Adipose tissue (tissue), 3 donors: ENCODE measurements around the gene TMCO4. TPM values are rescaled to one million over a fixed set of nuclear protein-coding genes. Genes with fewer than 3 reads are reported as not detected.
"Not testable (repeated sequence)": the region's sequence is repeated elsewhere in the genome, so short reads cannot be mapped to it uniquely, and the experiment has no call there.

Source experiments
- H3K27ac ChIP-seq: one replicate; pipeline ENCODE4 v1.5.1; 2013; ENCODE audit warnings: low read depth, low read length
- WGBS, 3 donors: extraction: QIAGEN DNeasy Blood & Tissue Kit; methylation state at CpG; one replicate each; pipeline ENCODE4 v1.1.7; 2013; 5-methylcytosine and 5-hydroxymethylcytosine counted together
- polyA plus RNA-seq, 3 donors: library from polyadenylated mRNA; stranded (reverse); fragments of 200-250 nt; gene quantifications; one replicate each; pipeline ENCODE4 v1.2.3, GENCODE V29; 2013
- donor health status: healthy with polysubstance abuse.
- donor health status: Bipolar disorder and iron deficiency.
- donor health status: healthy.

TMCO4 gene
- 10 to 100 TPM; 17.0 to 23.2 (median 19.0) TPM for polyA plus RNA-seq

DNA sequence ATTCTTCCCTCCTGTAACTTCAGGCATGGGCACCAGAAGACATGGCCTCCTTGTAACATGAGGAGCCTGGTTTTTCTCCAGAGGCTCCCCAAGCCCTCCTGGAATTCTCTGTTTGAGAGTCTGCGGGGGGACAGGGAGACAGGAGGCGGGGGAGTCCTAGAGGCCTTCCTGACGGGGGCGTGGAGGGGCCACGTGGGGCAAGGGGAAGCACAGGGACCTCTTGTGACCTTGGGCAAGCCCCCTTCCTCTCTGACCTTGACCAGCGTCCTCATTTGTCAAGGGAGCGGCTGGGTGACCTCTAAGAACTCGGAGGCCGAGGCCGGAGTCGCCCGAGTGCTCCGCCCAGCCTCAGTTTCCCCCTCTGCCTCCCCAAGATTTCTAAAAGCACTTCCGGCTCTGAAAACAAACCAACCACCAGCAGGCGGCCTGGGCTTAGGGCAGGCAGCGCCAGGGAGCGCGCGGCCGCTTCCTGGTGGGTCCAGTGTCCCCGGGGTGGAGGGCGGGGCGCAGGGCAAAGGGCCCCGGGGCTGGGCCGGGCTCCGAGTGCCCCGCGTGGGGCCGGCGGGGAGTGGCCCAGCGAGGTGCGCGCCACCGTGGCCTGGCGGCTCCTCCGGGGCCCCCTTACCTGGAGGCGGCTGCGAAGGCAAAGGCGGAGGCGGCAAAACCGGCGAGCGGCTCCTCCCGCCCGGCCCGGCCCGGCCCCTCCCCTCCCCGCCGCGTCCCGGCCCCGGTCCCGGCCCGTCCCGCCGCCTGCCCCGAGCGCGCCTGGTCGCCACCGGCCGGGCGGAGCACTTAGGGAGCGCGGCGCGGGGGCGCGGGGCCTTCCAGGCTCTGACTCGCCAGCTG is at the start of gene TMCO4:
TSS of gene TMCO4 (minus strand) at position 687 of the 846 bp plus-strand sequence. CDS start 19,158 bp downstream, outside the sequence.
- WGBS, 3 donors: 1 to 2% (median 2%) methylated on average over 37 to 70 of the region's 70 CpGs
- no peak within 1 kb of the TSS for H3K27ac ChIP-seq

DNA sequence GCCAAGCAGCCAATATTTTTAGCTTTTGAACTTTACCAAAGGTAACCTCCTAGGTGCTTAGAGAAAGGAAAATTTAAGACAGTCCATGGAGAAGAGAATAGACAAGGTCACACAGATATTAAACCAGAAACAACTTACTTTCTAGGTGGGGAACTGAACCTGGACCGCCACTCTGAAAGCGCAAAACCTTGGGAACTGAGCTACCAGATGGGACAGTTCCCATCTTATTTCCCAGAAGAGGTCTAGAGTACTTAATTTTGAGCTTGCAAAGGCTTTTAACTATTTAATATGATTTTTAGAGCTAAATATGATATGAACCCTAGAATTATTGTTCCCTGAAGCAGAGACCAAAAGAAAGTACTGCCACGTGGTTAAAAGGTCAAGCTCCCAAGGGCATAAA is 49.6 kb upstream of the TMCO4 start:
- H3K27ac ChIP-seq: not testable (repeated sequence)
- WGBS, 3 donors: 50 to 84% (median 70%) methylated on average over 3 of the region's 3 CpGs

DNA sequence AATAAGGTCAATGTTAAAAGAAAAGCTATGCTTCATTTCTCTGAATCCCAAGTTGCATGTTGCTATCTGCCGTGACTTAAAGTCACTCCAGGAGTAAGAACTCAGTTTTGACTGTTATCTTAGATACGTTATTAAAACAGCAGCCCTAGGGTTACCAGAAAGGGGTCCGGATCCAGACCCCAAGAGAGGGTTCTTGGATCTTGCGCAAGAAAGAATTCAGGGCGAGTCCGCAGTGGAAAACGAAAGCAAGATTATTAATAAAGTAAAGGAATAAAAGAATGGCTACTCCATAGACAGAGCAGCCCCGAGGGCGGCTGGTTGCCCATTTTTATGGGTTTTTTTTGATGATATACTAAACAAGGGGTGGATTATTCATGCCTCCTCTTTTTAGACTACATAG is 47.6 kb upstream of the TMCO4 start:
- not testable (repeated sequence) for H3K27ac ChIP-seq
- WGBS, 3 donors: 71 to 90% (median 77%) methylated on average over 9 of the region's 9 CpGs

DNA sequence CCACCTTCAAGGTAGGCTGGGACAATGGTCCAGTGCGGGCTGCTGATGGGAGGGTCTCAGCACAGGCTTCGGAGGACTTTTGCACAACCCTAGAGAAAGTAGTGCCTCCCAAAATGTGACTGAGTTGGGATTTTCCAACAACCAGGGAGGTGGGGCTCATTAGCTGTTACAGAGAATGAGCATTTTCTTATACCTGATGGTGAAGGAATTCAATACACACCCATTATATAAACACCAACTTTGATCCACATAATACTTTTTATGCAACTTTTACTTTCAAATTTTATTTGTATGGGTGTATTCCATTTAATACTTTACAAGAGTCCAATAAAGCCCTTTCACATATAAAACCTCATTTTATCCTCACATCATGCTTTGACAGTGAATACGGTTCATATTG is 46.6 kb upstream of the TMCO4 start:
- WGBS, 3 donors: 94 to 97% (median 95%) methylated on average over 3 of the region's 3 CpGs

DNA sequence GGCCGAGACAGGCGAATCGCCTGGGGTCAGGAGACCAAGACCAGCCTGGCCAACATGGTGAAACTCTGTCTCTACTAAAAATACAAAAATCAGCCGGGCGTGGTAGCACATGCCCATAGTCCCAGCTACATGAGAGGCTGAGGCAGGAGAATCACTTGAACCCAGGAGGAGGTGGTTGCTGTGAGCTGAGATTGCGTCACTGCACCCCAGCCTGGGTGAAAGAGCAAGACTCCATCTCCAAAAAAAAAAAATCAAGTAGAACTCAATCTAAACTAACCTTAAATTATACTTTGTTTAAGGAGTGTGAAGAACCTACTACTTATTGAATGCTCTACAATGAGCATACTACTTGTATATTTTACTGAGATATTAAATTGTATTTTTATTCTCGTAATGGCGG is 45.8 kb upstream of the TMCO4 start:
- H3K27ac ChIP-seq: no peak overlapping the region
- 85 to 94% (median 90%) methylated on average over 8 of the region's 8 CpGs for WGBS, 3 donors

More for the DNA sequence above, 46.6 kb upstream of the TMCO4 start:
- H3K27ac ChIP-seq: no peak overlapping the region

DNA sequence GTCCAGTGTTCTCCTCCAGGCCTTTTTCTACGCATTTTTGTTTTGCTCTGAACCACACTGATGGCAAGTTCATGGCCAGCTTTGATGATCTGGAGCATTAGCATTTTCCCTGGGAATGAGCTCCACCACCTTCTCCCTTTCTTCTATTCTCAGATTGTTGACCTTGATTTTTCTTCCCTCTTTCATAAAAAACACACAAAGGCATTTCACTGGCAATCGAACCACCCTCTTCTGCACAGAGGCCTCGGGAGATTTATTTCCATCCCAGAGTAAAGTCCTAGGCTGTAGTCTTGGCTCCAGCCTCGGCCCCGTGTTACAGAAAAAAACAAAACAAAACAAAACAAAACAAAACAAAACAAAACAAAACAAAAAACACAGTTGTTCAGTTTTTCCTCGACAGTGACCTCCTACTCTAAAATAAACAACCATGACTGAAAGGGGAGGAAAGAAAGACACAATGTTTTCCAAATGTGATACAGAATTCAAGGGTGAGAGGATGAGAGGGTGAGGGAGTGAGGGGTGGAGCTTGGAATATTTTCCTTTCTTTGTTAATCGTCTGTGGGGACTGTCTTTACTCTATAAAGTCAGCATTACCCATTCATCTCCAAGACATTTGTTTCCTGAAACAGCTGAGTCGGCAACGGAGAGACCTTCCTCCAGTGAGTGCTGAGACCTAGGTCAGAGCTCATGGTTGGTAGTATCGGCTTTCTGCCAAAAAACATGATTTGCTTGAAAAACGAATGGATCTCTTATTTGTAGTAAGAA is 45.2 kb upstream of the TMCO4 start:
- whole genome bisulfite sequencing, 3 donors: 24 to 34% (median 25%) methylated on average over 11 of the region's 11 CpGs
- H3K27ac ChIP-seq: no peak overlapping the region

DNA sequence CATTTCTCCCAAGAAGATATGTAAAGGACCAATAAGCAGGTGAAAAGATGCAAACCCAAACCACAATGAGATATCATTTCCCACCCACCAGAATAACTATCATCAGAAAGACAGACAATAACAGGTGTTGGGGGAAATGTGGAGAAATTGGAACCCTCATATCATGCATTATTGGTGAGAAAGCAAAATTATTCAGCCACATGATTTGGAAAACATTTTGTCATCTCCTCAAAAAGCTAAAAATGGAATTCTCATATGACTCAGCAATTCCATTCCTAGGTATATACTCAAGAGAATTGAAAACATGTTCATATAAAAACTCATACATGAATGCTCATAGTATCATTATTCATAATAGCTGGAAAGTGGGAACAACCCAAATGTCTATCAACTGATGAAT is 40.5 kb upstream of the TMCO4 start:
- H3K27ac ChIP-seq: no peak overlapping the region

DNA sequence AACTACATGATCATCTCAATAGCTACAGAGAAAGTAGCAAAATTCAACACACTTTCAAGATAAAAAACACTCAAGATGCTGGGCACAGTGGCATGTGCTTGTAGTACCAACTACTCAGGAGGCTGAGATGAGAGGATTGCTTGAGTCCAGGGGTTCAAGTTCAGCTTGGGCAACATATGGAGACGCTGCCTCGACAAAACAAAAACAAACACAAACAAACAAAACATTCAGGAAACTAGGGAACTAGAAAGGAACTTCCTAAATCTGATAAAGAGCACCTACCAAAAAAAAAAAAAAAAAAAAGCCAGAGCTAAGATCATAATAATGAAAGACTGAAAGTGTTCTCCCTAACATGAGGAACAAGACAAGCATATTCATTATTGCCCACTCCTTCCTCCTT is 38.1 kb upstream of the TMCO4 start:
- WGBS, 3 donors: 44 to 81% (median 55%) methylated on average over 2 of the region's 2 CpGs
- no peak overlapping the region for H3K27ac ChIP-seq

DNA sequence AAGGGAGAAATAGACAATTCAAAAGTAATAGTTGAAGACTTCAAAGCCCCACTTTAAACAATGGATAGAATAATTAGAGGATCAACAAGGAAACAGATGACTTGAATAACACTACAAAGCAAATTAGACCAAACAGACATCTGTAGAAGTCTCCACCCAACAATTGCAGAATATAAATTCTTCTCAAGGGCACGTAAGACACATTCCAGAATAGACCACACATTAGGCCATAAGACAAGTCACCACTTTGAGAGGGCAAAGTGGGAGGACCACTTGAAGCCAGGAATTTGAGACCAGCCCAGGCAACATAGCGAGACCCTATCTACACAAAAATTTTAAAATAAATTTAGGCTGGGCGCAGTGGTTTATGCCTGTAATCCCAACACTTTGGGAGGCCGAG is 35.9 kb upstream of the TMCO4 start:
- no peak overlapping the region for H3K27ac ChIP-seq
- 87 to 90% (median 90%) methylated on average over 4 of the region's 4 CpGs for WGBS, 3 donors

DNA sequence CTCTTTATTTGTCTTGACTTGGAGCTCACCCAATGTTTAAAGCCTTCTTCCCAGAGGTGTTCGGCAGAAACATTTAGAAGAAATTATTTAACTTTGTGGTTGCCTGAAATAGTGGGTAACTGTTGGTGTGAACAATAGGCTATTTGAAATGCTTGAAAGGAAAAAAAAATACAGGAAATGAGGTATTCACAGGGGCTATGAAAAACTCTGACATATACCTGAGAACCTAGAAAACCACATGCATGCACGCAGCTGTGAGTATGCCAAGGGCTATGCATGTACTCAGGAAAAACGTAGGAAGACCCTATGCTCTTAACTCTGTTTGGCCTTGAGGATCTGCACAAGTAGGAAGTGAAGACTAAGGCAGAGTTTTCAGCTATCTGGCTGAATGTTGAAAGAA is 31.7 kb upstream of the TMCO4 start:
- 74 to 81% (median 77%) methylated on average over 3 of the region's 3 CpGs for WGBS, 3 donors
- H3K27ac ChIP-seq: no peak overlapping the region

DNA sequence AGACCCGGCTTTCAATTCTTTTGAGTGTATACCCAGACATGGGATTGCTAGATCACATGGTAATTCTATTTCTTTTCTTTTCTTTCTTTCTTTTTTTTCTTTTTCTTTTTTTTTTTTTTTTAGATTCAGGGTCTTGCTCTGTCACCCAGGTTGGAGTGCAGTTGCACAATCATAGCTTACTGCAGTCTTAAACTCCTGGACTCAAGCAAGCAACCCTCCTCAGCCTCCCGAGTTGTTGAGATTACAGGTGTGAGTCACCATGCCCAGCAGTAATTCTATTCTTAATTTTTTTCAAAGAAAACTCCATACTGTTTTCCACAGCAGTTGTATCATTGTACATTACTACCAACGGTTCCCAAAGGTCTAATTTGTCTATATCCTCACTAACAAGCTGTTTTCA is 28.8 kb upstream of the TMCO4 start:
- WGBS, 3 donors: 74 to 83% (median 79%) methylated on average over 3 of the region's 3 CpGs

DNA sequence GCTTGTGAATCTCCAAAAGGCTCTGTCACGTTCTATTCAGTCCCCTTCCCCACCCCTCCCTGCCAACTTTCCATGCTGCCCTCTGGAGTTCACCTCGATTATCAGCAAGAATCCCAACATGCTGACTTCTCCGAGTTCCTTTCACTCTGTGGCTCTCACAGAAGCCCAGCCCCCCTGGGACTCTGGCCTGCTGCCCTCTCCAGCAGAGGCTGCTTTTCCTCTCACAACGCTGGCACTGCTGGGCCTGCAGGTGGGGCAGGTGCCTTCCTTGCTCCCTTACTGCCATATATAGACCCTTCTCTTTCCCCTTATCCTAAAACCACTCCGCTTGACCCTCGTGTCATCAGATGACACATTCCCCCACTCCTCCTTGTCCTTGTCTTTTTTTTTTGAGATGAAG is 25.6 kb upstream of the TMCO4 start:
- no peak overlapping the region for H3K27ac ChIP-seq
- 24 to 35% (median 32%) methylated on average over 6 of the region's 6 CpGs for WGBS, 3 donors

More for the DNA sequence above, 28.8 kb upstream of the TMCO4 start:
- no peak overlapping the region for H3K27ac ChIP-seq

DNA sequence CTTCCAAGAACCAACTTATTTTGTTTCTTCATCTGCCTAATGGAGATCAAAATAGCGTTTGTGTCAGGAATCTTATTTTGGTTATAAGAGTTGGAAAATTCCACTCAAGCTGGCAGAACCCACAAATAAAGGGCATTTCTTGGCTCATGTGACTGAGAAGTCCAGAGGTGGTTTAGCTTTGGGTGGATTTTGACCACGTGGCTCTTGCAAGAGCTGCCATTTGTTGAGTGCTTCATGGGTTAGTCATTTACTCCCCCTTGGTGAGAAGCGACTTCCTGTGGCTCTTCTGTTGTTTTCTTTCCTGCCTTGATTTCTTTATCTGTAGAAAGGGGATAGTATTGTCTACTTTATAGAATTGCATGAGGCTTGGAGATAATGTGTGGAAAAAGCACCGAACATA is 24.8 kb upstream of the TMCO4 start:
- 66 to 76% (median 75%) methylated on average over 4 of the region's 4 CpGs for WGBS, 3 donors
- H3K27ac ChIP-seq: no peak overlapping the region

DNA sequence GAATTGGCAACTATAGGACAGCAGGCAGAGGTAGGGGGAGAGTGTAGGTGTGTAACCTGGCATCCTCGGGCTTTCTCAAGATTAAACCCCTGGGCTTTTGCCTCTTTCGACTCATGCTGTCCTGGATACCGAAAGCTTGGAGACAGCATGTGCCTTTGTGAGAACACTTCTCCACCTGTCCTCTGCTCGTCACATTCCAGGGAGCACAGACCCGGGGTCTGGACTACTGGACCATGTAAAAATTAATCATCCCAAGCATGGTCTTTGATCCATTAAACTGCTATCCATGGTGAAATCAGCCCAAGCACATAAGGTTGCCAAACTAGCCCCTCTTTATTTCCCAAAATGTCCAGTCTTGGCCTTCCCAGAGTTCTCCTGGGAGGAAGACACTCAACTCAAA is 24.3 kb upstream of the TMCO4 start:
- H3K27ac ChIP-seq: no peak overlapping the region
- 81 to 88% (median 85%) methylated on average over 5 of the region's 5 CpGs for WGBS, 3 donors

DNA sequence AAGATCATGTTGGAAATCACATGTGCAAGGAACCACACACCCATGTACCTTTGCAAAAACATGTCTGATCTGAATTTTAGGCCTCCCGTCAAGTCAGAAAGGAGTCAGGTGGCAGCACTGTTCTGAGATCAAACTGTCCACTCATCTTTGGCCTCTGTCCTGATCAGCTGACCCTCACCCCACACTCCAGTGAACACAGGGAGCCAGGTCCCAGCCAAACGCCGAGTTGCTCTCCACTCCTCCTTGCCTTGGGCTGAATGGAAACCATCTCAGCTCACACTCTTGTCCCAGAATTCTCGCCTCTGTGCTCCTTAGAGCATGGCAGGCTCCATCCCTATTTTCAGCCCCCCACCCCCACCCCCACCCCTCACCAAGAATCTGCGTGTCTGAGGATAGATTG is 20.0 kb upstream of the TMCO4 start:
- 70 to 80% (median 74%) methylated on average over 5 of the region's 5 CpGs for WGBS, 3 donors
- H3K27ac ChIP-seq: no peak overlapping the region

DNA sequence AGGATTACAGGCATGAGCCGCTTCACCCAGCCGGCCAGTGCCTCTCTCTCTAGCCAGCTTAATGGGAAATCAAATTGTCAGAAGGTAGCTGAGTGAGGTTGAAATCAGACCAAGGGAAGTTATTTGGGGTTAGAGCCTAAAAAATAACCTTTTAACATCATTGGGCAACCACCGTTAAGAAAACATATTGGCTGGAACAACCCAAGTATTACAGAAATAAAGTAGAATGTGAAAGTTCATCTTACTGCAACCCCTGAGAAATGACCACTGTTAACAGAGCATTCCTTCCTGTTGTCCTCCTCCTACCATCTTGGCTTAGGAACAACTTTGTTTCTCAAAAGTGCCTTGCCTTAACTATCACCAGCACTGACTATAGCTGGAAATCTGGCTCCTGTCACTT is 18.6 kb upstream of the TMCO4 start:
- WGBS, 3 donors: 77 to 90% (median 78%) methylated on average over 3 of the region's 3 CpGs
- no peak overlapping the region for H3K27ac ChIP-seq

DNA sequence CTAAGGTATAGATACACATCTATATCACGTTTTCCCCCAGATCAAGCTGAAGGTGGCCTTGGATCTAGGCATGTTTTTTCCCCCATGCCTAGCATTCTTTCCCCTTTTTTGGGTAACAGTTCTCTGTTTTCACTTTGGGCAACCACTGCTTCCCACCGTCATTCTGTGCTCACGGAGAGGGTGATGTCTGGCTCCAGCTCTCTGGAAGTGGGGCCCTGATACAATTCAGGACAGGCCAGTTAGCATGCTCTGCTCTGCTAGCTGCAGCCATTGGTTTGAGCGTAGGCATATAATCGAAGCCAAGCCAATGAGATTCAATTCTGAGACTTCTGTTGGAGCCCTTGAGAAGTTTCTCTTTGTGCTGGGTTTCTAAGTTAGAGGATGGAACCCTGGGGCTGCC is 17.4 kb upstream of the TMCO4 start:
- WGBS, 3 donors: 75 to 81% (median 79%) methylated on average over 5 of the region's 5 CpGs
- H3K27ac ChIP-seq: no peak overlapping the region

DNA sequence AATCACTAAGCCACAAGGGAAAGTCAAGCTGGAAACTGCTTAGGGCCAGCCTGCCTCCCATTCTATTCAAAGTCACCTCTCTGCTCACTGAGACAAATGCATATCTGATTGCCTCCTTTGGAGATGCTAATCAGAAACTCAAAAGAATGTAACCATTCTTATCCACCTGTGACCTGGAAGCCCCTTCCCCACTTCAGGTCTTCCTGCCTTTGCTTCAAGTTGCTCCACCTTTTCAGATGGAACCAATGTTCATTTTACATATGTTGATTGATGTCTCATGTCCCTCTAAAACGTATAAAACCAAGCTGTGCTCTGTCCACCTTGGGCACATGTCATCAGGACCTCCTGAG is 17.0 kb upstream of the TMCO4 start:
- WGBS, 3 donors: 38 to 64% (median 48%) methylated on average over 1 of the region's 1 CpG
- not testable (repeated sequence) for H3K27ac ChIP-seq

DNA sequence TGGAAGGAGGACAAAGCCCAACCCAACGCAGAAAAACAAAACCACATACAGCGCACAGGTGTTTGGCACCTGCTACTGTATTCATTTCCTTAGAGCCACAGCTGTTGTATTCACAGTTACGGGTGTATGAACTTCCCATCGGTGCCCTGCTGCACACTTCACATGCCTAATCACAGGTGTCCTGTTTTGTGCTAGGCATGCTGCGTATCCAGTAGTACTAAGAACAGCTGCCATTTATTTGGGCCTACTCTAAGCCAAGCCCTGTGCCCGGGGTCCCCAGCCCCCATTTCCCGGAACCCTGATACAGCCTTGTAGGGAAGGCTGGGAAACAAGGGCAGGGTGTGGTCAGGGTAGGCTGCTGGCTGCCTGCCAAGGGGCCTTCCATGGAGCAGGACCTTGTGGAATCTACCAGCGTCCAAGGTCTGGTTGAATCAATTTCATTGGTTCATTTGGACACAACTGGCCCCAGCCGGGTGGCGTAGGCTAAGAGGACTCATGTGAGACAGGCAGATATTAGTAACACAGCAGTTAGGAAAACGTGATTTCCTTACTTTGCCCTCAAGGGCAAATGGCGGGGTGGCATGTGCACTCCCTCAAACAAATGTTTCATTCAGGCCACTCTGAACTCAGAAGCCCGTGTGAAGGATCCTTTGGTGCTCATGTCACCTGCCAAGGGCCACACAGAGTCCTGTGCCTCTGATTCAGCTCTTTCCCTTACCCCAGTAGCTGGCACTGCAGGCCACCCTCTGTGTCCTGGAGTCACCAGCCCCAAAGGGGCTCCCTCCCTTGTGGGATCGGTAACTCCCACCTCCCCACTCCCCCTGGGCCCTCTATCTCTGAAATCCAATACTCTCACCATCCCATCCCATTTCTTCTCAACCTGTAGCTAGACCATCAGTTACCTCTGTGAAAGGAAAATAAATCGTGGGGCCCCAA is 16.4 kb upstream of the TMCO4 start:
- H3K27ac ChIP-seq: no peak overlapping the region
- WGBS, 3 donors: 31 to 79% (median 66%) methylated on average over 15 of the region's 15 CpGs
